ENCODE data around the gene ETFA. TPM values are rescaled to one million over a fixed set of nuclear protein-coding genes. Genes with fewer than 3 reads are reported as not detected.

The ETFA gene
- total and polyA plus RNA-seq, 9 of the 15 experiments (the other 6 are each of a cell fraction or from before 2014, with no cell fraction given), result 130 to 543 (median 232) TPM

DNA sequence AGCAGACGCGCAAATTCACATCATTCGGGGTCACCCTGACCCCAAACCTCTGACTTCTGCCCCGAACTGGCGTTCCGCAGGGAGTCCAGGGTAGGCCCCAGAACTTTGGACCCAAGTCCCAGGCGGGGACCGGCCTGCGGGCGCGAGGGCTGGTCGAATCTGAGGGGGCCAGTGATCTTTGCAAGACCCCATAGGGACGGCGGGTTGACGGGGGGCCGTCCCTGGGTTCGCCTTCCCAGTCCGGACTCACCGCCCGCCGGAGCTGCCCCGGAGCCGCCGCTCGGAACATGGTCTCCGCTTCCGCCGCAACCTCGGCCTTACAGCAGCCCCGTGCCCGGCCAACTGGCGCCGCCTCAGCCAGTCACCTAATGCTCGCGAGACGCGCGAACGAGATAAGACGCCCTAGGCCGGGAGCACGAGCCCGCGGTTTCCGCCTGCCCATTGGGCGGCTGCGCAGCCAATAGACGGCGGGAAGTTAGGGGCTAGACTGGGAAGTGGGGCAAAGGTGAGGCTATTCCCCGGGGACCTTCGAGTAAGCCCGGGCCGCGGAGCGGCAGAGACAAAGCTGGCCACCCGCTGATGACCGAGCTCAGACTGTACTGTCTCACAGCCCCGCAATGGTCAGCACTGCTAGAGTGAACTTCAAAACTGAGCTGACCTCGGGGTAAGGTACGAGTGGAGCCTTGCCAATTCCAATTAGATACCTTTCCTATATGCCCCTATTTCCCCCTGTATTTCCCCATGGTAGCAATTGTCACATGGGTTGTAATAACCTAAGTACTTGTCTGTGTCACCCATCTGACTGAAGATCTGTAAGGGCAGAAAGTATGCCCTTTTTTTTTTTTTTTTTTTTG lies at the start of gene ETFA (continued):
- TF ChIP-seq CHD7 (IDR thresholded peaks at IDR 0.05; ENCODE audit: low read depth, low read length), result no peak
